Measurements from ENCODE around the gene PAM.

DNA sequence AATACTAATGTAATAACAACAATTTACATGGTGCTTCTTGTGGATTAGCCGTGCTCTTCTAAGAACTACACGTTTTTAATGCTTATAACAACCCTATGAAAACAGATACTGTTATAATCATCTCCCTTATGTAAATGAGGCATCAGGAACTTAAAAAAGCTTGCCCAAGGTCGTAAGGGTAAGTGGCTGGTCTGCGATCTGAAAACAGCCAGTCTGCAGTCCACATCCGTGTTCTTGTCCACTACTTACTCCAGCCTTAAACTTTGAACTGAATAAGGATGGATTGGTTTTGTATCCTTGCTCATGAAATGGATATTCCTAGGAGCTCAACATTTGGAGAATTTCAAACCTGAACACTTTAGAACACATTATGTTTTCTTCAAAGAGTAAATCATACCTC lies 26.7 kb downstream of the PAM start:
- TF ChIP-seq, protein P1, sequence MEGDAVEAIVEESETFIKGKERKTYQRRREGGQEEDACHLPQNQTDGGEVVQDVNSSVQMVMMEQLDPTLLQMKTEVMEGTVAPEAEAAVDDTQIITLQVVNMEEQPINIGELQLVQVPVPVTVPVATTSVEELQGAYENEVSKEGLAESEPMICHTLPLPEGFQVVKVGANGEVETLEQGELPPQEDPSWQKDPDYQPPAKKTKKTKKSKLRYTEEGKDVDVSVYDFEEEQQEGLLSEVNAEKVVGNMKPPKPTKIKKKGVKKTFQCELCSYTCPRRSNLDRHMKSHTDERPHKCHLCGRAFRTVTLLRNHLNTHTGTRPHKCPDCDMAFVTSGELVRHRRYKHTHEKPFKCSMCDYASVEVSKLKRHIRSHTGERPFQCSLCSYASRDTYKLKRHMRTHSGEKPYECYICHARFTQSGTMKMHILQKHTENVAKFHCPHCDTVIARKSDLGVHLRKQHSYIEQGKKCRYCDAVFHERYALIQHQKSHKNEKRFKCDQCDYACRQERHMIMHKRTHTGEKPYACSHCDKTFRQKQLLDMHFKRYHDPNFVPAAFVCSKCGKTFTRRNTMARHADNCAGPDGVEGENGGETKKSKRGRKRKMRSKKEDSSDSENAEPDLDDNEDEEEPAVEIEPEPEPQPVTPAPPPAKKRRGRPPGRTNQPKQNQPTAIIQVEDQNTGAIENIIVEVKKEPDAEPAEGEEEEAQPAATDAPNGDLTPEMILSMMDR (IDR thresholded peaks at IDR 0.05 in 4 of 5, conservative IDR thresholded peaks at IDR 0.05 in 1 of 5), result no peak
- TF ChIP-seq POLR2A (IDR thresholded peaks at IDR 0.05), result no peak
